Activated T-helper 2 cell treated with anti-CD3 and anti-CD28 coated beads, Interferon-gamma antibody, Interleukin-2, Interleukin-4, amounts not matched to agents 10 μg/mL and 5 μg/mL and 100 μg/mL, durations not matched to agents 14 hours and 24 hours and 36 hours (primary cell): ENCODE data around the gene PODN. TPM values are rescaled to one million over a fixed set of nuclear protein-coding genes. Genes with fewer than 3 reads are reported as not detected.

Experiments used
- DNase-seq: peaks from one replicate; pipeline ENCODE4 v3.0.0; 2021; ENCODE audit warnings: low spot score
- H3K27ac Mint-ChIP-seq: one replicate; pipeline ENCODE4 v1.8.0; 2021; ENCODE audit warnings: mixed read lengths
- H3K27me3 Mint-ChIP-seq: one replicate; pipeline ENCODE4 v1.8.0; 2021; ENCODE audit warnings: low read depth, mixed read lengths
- H3K36me3 Mint-ChIP-seq: one replicate; pipeline ENCODE4 v1.8.0; 2021; ENCODE audit warnings: low read depth, mixed read lengths
- H3K4me1 Mint-ChIP-seq: one replicate; pipeline ENCODE4 v1.8.0; 2021; ENCODE audit warnings: low read depth, mixed read lengths
- H3K4me3 Mint-ChIP-seq: one replicate; pipeline ENCODE4 v1.8.0; 2021; ENCODE audit warnings: low read depth, mild to moderate bottlenecking, moderate library complexity, mixed read lengths
- H3K9me3 Mint-ChIP-seq: one replicate; pipeline ENCODE4 v1.8.0; 2021; ENCODE audit warnings: mixed read lengths
- intact Hi-C: fragments of 100-400 bp; cut with micrococcal nuclease; formaldehyde crosslinking; loops from one replicate; pipeline ENCODE4 v1.15.1; 2023
- total RNA-seq: library from RNA; stranded (reverse); gene quantifications from 2 replicates; pipeline ENCODE4 v1.2.3, GENCODE V29; 2022

The PODN gene
- total RNA-seq, 1 donor from 2014 or later = not detected

GRCh38 chr1:53090227-53091147 is 28.5 kb downstream of the PODN start:
- H3K9me3 Mint-ChIP-seq = no peaks in the 10 kb centered on the region
- no peak overlapping the region for H3K4me3 Mint-ChIP-seq
- H3K27ac Mint-ChIP-seq = no peak overlapping the region
- H3K27me3 Mint-ChIP-seq = no peaks in the 10 kb centered on the region
- DNase-seq = no peak
- H3K36me3 Mint-ChIP-seq = no peaks in the 10 kb centered on the region
- H3K4me1 Mint-ChIP-seq = no peaks in the 10 kb centered on the region
- intact Hi-C loops = no loop called here

GRCh38 chr1:53091841-53092645 is 30.0 kb downstream of the PODN start:
- Mint-ChIP-seq H3K4me1 (no peaks in the 10 kb centered on the region), H3K4me3 (no peak overlapping the region), H3K27ac (no peak overlapping the region), H3K9me3 (no peaks in the 10 kb centered on the region), H3K27me3 (no peaks in the 10 kb centered on the region), H3K36me3 (no peaks in the 10 kb centered on the region)
- DNase-seq = no peak
- intact Hi-C loops = no loop called here

- no peaks in the 10 kb centered on the region for H3K4me1 Mint-ChIP-seq
- DNase-seq = no peak
- H3K36me3 Mint-ChIP-seq = no peaks in the 10 kb centered on the region
- H3K9me3 Mint-ChIP-seq = no peaks in the 10 kb centered on the region
- H3K27me3 Mint-ChIP-seq = no peaks in the 10 kb centered on the region
- no peak overlapping the region for H3K27ac Mint-ChIP-seq
- intact Hi-C loops = no loop called here
- no peak overlapping the region for H3K4me3 Mint-ChIP-seq
Measured at GRCh38 chr1:53092659-53093450, 30.8 kb downstream of the PODN start.

GRCh38 chr1:53093451-53093754 is 31.4 kb downstream of the PODN start:
- Mint-ChIP-seq H3K9me3 (no peaks in the 10 kb centered on the region), H3K27ac (no peak overlapping the region), H3K4me1 (no peaks in the 10 kb centered on the region), H3K27me3 (no peaks in the 10 kb centered on the region), H3K36me3 (no peaks in the 10 kb centered on the region), H3K4me3 (no peak overlapping the region)
- DNase-seq = no peak
- intact Hi-C loops = no loop called here

- no peaks in the 10 kb centered on the region for H3K4me1 Mint-ChIP-seq
- H3K4me3 Mint-ChIP-seq = no peak overlapping the region
- H3K27me3 Mint-ChIP-seq = no peaks in the 10 kb centered on the region
- H3K27ac Mint-ChIP-seq = no peak overlapping the region
- intact Hi-C loops = no loop called here
- H3K9me3 Mint-ChIP-seq = no peaks in the 10 kb centered on the region
- no peaks in the 10 kb centered on the region for H3K36me3 Mint-ChIP-seq
- DNase-seq = no peak
Measured at GRCh38 chr1:53093778-53094532, 31.9 kb downstream of the PODN start.

- no peak overlapping the region for H3K27ac Mint-ChIP-seq
- intact Hi-C loops = no loop called here
- H3K9me3 Mint-ChIP-seq = no peaks in the 10 kb centered on the region
- H3K4me3 Mint-ChIP-seq = no peak overlapping the region
- H3K36me3 Mint-ChIP-seq = no peaks in the 10 kb centered on the region
- no peaks in the 10 kb centered on the region for H3K27me3 Mint-ChIP-seq
- DNase-seq = no peak
- H3K4me1 Mint-ChIP-seq = no peaks in the 10 kb centered on the region
Measured at GRCh38 chr1:53094533-53094919, 32.5 kb downstream of the PODN start.

GRCh38 chr1:53104289-53104913 is 42.4 kb downstream of the PODN start:
- intact Hi-C loops = no loop called here
- Mint-ChIP-seq H3K4me3 (no peak overlapping the region), H3K4me1 (peaks cover 18% of the 10 kb centered on the region), H3K27me3 (peaks cover 4% of the 10 kb centered on the region), H3K9me3 (no peaks in the 10 kb centered on the region), H3K27ac (no peak overlapping the region), H3K36me3 (no peaks in the 10 kb centered on the region)
- DNase-seq = no peak

- peaks cover 4% of the 10 kb centered on the region for H3K27me3 Mint-ChIP-seq
- H3K9me3 Mint-ChIP-seq = no peaks in the 10 kb centered on the region
- peaks cover 32% of the 10 kb centered on the region for H3K4me1 Mint-ChIP-seq
- H3K27ac Mint-ChIP-seq = no peak overlapping the region
- H3K4me3 Mint-ChIP-seq = no peak overlapping the region
- DNase-seq = no peak
- intact Hi-C loops = no loop called here
- no peaks in the 10 kb centered on the region for H3K36me3 Mint-ChIP-seq
Measured at GRCh38 chr1:53107090-53107489, 45.1 kb downstream of the PODN start.

- no peaks in the 10 kb centered on the region for H3K36me3 Mint-ChIP-seq
- no peaks in the 10 kb centered on the region for H3K9me3 Mint-ChIP-seq
- H3K27ac Mint-ChIP-seq = no peak overlapping the region
- H3K4me1 Mint-ChIP-seq = peaks cover 32% of the 10 kb centered on the region
- no peak for DNase-seq
- peaks cover 4% of the 10 kb centered on the region for H3K27me3 Mint-ChIP-seq
- intact Hi-C loops = no loop called here
- H3K4me3 Mint-ChIP-seq = no peak overlapping the region
Measured at GRCh38 chr1:53107570-53108322, 45.7 kb downstream of the PODN start.

- Mint-ChIP-seq H3K4me1 (peaks cover 29% of the 10 kb centered on the region), H3K36me3 (no peaks in the 10 kb centered on the region), H3K27ac (no peak overlapping the region), H3K4me3 (no peak overlapping the region), H3K27me3 (peaks cover 4% of the 10 kb centered on the region), H3K9me3 (no peaks in the 10 kb centered on the region)
- intact Hi-C loops = no loop called here
- no peak for DNase-seq
Measured at GRCh38 chr1:53108646-53109580, 46.9 kb downstream of the PODN start.
